K562 (cell line): Measurements from ENCODE around the gene UBE2L5. TPM values are rescaled to one million over a fixed set of nuclear protein-coding genes. Genes with fewer than 3 reads are reported as not detected.

Experiments
- ATF6 ChIP-seq: sonication (generic); formaldehyde crosslinking; IDR thresholded peaks from 2 replicates; pipeline ENCODE4 v1.4.0; 2020; ENCODE audit warnings: mild to moderate bottlenecking, missing genetic modification reagents
- CREB3L1 ChIP-seq: fragments of 450-650 bp; IDR thresholded peaks from 2 replicates; pipeline ENCODE4 v1.6.1; 2014; ENCODE audit warnings: low read depth, mild to moderate bottlenecking, moderate library complexity, borderline replicate concordance
- GABPB1 ChIP-seq: sonication (generic); formaldehyde crosslinking; IDR thresholded peaks from 2 replicates; pipeline ENCODE4 v1.8.0; 2022; ENCODE audit warnings: mild to moderate bottlenecking, missing genetic modification reagents
- HDAC3 ChIP-seq: fragments of 450-650 bp; IDR thresholded peaks from 2 replicates; pipeline ENCODE4 v1.6.1; 2018; ENCODE audit warnings: borderline replicate concordance, mild to moderate bottlenecking, moderate library complexity; ENCODE audit not compliant: partially characterized antibody
- KHSRP ChIP-seq: fragments of 450-650 bp; IDR thresholded peaks from 2 replicates; pipeline ENCODE4 v1.6.1; 2017
- MYC ChIP-seq, 2 experiments: fragments of 250-450 bp in 1 of 2; sonication (Bioruptor Pico) in 1 of 2; IDR thresholded peaks; 2 replicates each; pipeline versions ENCODE4 v1.5.1 to v1.6.1; 2012 to 2021; ENCODE audit warnings: low read depth in 2 of 2, borderline replicate concordance in 1 of 2, improper control_type of control experiment in 1 of 2, low read length in 1 of 2, mild to moderate bottlenecking in 1 of 2, moderate library complexity in 1 of 2
- POLR3G ChIP-seq: IDR thresholded peaks from 2 replicates; pipeline ENCODE4 v1.6.1; 2011; ENCODE audit not compliant: insufficient read length, insufficient replicate concordance; ENCODE audit errors: extremely low read depth
- RREB1 ChIP-seq: fragments of 250-450 bp; sonication (Bioruptor Pico); IDR thresholded peaks from 2 replicates; pipeline ENCODE4 v1.4.0; 2020
- RUNX1 ChIP-seq: sonication (generic); IDR thresholded peaks from 2 replicates; pipeline ENCODE4 v1.6.1; 2016; ENCODE audit warnings: antibody characterized with exemption, low read depth
- TGIF2 ChIP-seq: sonication (generic); formaldehyde crosslinking; IDR thresholded peaks from 2 replicates; pipeline ENCODE4 v1.8.1; 2022; ENCODE audit warnings: mild to moderate bottlenecking, missing genetic modification reagents, moderate library complexity
- U2AF1 ChIP-seq: fragments of 200-400 bp; formaldehyde crosslinking; optimal IDR thresholded peaks from 2 replicates; pipeline ENCODE3; 2017; ENCODE audit warnings: mild to moderate bottlenecking, low read depth, low read length, moderate library complexity
- ZFX ChIP-seq: sonication (generic); formaldehyde crosslinking; IDR thresholded peaks from 2 replicates; pipeline ENCODE4 v1.8.0; 2022; ENCODE audit warnings: mild to moderate bottlenecking, missing genetic modification reagents, moderate library complexity
- ZNF253 ChIP-seq: fragments of 250-450 bp; sonication (Bioruptor Pico); conservative IDR thresholded peaks from 2 replicates; pipeline ENCODE4 v1.6.1; 2021; ENCODE audit warnings: mild to moderate bottlenecking
- ZNF740 ChIP-seq, 3 experiments: fragments of 200-800 bp in 1 of 3; sonication (Bioruptor generic) in 1 of 3; sonication (generic) in 1 of 3; formaldehyde crosslinking in 1 of 3; IDR thresholded peaks; 2 replicates each; pipeline versions ENCODE4 v1.6.1 to v1.8.0; 2016 to 2022; ENCODE audit warnings: mild to moderate bottlenecking in 2 of 3, missing compliant biosample characterization in 2 of 3, missing genetic modification characterization in 2 of 3, missing genetic modification reagents in 1 of 3
- ZNF766 ChIP-seq: fragments of 200-800 bp; sonication (Bioruptor generic); conservative IDR thresholded peaks from 2 replicates; pipeline ENCODE4 v1.6.1; 2016; ENCODE audit warnings: missing genetic modification characterization, missing compliant biosample characterization
- polyA plus RNA-seq, 8 experiments: library from polyadenylated mRNA; depleted of rRNA in 4 of 8; stranded (reverse) in 5 of 8; unstranded in 3 of 8; fragments of >200 nt; fragmentation: Nextera tagmentation in 2 of 8; fragmentation: Illumina TruSeq in 1 of 8; extraction: Ambion mirVana in 2 of 8; extraction: Trizol in 1 of 8; gene quantifications; 2 replicates each; pipeline versions ENCODE4 v1.2.1 to v1.2.3, GENCODE V29; 2011 to 2014; ENCODE audit warnings: inconsistent platforms in 1 of 8, missing spikeins in 1 of 8
- total RNA-seq, 7 experiments: library from RNA; depleted of rRNA in 6 of 7; stranded (reverse); fragments of >200 nt in 6 of 7; fragmentation: Illumina TruSeq in 2 of 7; extraction: Trizol in 2 of 7; gene quantifications; 2 replicates each; pipeline versions ENCODE4 v1.2.1 to v1.2.3, GENCODE V29; 2011 to 2021; ENCODE audit warnings: low replicate concordance in 1 of 7

Gene UBE2L5
- total and polyA plus RNA-seq, 9 of the 15 experiments (the other 6 are each of a cell fraction or from before 2014, with no cell fraction given) = 0.22 to 1.5 (median 0.86) TPM; not detected in 6

- TF ChIP-seq ZNF766 (no peak), RUNX1 (no peak), TGIF2 (CRISPR knock-in tag) (0 out of 2 replicates have a peak, but pooled peaks have one; percentile 49), U2AF1 (no peak), ZFX (peak; percentile 81), ATF6 (0 out of 2 replicates have a peak, but pooled peaks have one; percentile 58), CREB3L1 (no peak), HDAC3 (no peak), POLR3G (no peak), ZNF253 (CRISPR knock-in tag) (no peak), RREB1 (CRISPR knock-in tag) (no peak), KHSRP (no peak), ZNF740 (CRISPR knock-in tag; IDR thresholded peaks at IDR 0.05) (peak; percentile 44; the same call in 1 of the 2 replicates), ZNF740 (tag; IDR thresholded peaks at IDR 0.05) (no peak), MYC (IDR thresholded peaks at IDR 0.05; ENCODE audit: low read depth, low read length) (peak; percentile 68), MYC (CRISPR knock-in tag; IDR thresholded peaks at IDR 0.05; ENCODE audit: borderline replicate concordance, low read depth) (no peak), GABPB1 (peak; percentile 49; the same call in 1 of the 2 replicates)
Measured at GRCh38 chr13:30408319-30409101, 13.8 kb upstream of the UBE2L5 start (continued).
